B cell (primary cell): ENCODE measurements around the gene RBM39. TPM values are rescaled to one million over a fixed set of nuclear protein-coding genes. Genes with fewer than 3 reads are reported as not detected.

Experiments used
- ATAC-seq: fragments of 200-7000 bp; cut with Tn5 transposase; one replicate; pipeline ENCODE4 v1.10.0; 2021; ENCODE audit warnings: low read depth, mild to moderate bottlenecking, moderate number of reproducible peaks, moderate library complexity
- CTCF ChIA-PET: fragments of 350-600 bp; sonication (Branson Sonifier 250); formaldehyde crosslinking; loops from one replicate; lab custom pipeline; 2021; ENCODE audit warnings: antibody characterized with exemption, inconsistent platforms; lab: Charles Lee
- POLR2A ChIA-PET: fragments of 350-600 bp; sonication (Branson Sonifier 250); formaldehyde crosslinking; loops from one replicate; lab custom pipeline; 2021; ENCODE audit warnings: antibody characterized with exemption; lab: Charles Lee
- DNase-seq: peaks from one replicate; pipeline ENCODE4 v3.0.0; 2013
- H2AFZ ChIP-seq: 2 replicates; pipeline ENCODE4 v1.6.1; 2012; ENCODE audit warnings: mild to moderate bottlenecking, low read depth, low read length; ENCODE audit not compliant: insufficient read depth, poor library complexity, severe bottlenecking
- H3K27ac ChIP-seq, 2 donors: 1 replicate in 1 of 2; 2 replicates in 1 of 2; pipeline ENCODE4 v1.5.1; 2012 to 2013; ENCODE audit warnings: low read length in 2 of 2, mild to moderate bottlenecking in 2 of 2, moderate library complexity in 1 of 2
- H3K27me3 ChIP-seq, 4 experiments: fragments of 200-600 bp in 1 of 4; sonication (generic) in 1 of 4; replicated peaks in 1 of 4; 1 replicate in 2 of 4; 2 replicates in 2 of 4; pipeline versions ENCODE4 v1.6.1 to v1.7.0; 2013 to 2016; ENCODE audit warnings: low read length in 3 of 4, mild to moderate bottlenecking in 2 of 4, mixed read lengths in 1 of 4, moderate library complexity in 1 of 4; ENCODE audit not compliant: insufficient read depth in 4 of 4, control insufficient read depth in 3 of 4; ENCODE audit errors: control extremely low read depth in 1 of 4
- H3K36me3 ChIP-seq, 2 experiments: replicated peaks in 1 of 2; 1 replicate in 1 of 2; 2 replicates in 1 of 2; pipeline versions ENCODE4 v1.6.1 to v1.7.1; 2013; ENCODE audit warnings: low read length in 1 of 2; ENCODE audit not compliant: insufficient read depth in 2 of 2, control insufficient read depth in 1 of 2; ENCODE audit errors: control extremely low read depth in 1 of 2, extremely low read depth in 1 of 2
- H3K4me1 ChIP-seq, 2 donors: fragments of 200-600 bp in 1 of 2; sonication (generic) in 1 of 2; 1 replicate in 1 of 2; 2 replicates in 1 of 2; pipeline versions ENCODE4 v1.5.1 to v1.6.1; 2013 to 2017; ENCODE audit warnings: low read length in 2 of 2; ENCODE audit not compliant: control insufficient read depth in 2 of 2, insufficient read depth in 2 of 2
- H3K4me2 ChIP-seq: replicated peaks from 2 replicates; pipeline ENCODE3; 2012; ENCODE audit warnings: mild to moderate bottlenecking, low read depth, low read length; ENCODE audit not compliant: poor library complexity, severe bottlenecking
- H3K4me3 ChIP-seq, 5 experiments: fragments of 200-600 bp in 1 of 5; sonication (generic) in 1 of 5; 1 replicate in 3 of 5; 2 replicates in 2 of 5; pipeline versions ENCODE4 v1.5.1 to v1.7.0; 2011 to 2016; ENCODE audit warnings: low read length in 4 of 5, mild to moderate bottlenecking in 4 of 5, low read depth in 2 of 5, control low read depth in 1 of 5, moderate library complexity in 1 of 5; ENCODE audit not compliant: insufficient read depth in 1 of 5; ENCODE audit errors: control extremely low read depth in 1 of 5, extremely low read depth in 1 of 5
- H3K79me2 ChIP-seq: fragments of 200-600 bp; sonication (generic); one replicate; pipeline ENCODE4 v1.6.0; 2016; ENCODE audit warnings: low read length; ENCODE audit not compliant: control insufficient read depth, insufficient read depth
- H3K9ac ChIP-seq: fragments of 200-600 bp; sonication (generic); 2 replicates; pipeline ENCODE4 v1.6.1; 2017; ENCODE audit warnings: mild to moderate bottlenecking, low read length, moderate library complexity
- H3K9me3 ChIP-seq, 3 donors: one replicate each; pipeline versions ENCODE4 v1.6.1 to v1.7.1; 2013; ENCODE audit warnings: low read length in 2 of 3; ENCODE audit not compliant: control insufficient read depth in 2 of 3, insufficient read depth in 1 of 3; ENCODE audit errors: control extremely low read depth in 1 of 3
- H4K20me1 ChIP-seq: 2 replicates; pipeline ENCODE4 v1.6.0; 2012; ENCODE audit warnings: mild to moderate bottlenecking, low read length; ENCODE audit not compliant: insufficient read depth, control insufficient read depth, poor library complexity, severe bottlenecking
- H3K27ac Mint-ChIP-seq: one replicate; pipeline ENCODE4 v1.8.0; 2021; ENCODE audit warnings: mixed read lengths
- H3K27me3 Mint-ChIP-seq: one replicate; pipeline ENCODE4 v1.8.0; 2021; ENCODE audit warnings: mixed read lengths
- H3K4me1 Mint-ChIP-seq: one replicate; pipeline ENCODE4 v1.8.0; 2021; ENCODE audit warnings: mixed read lengths
- H3K4me3 Mint-ChIP-seq: one replicate; pipeline ENCODE4 v1.8.0; 2021; ENCODE audit warnings: mixed read lengths
- H3K9me3 Mint-ChIP-seq: one replicate; pipeline ENCODE4 v1.8.0; 2022; ENCODE audit warnings: mixed read lengths; ENCODE audit not compliant: insufficient read depth
- EZH2 ChIP-seq: IDR thresholded peaks from 2 replicates; pipeline ENCODE4 v1.6.1; 2012; ENCODE audit warnings: borderline replicate concordance, low read depth, mild to moderate bottlenecking, moderate library complexity, low read length; ENCODE audit not compliant: insufficient read depth, poor library complexity, severe bottlenecking
- WGBS: methylation state at CpG from one replicate; pipeline ENCODE4 v1.1.5; 2013; ENCODE audit warnings: missing lambda C conversion rate; ENCODE audit not compliant: insufficient coverage; 5-methylcytosine and 5-hydroxymethylcytosine counted together
- intact Hi-C: fragments of 100-400 bp; cut with micrococcal nuclease; formaldehyde crosslinking; loops from one replicate; pipeline ENCODE4 v1.10.0; 2022
- polyA plus RNA-seq: library from polyadenylated mRNA; depleted of rRNA; stranded (reverse); fragments of >200 nt; gene quantifications from 2 replicates; pipeline ENCODE4 v1.2.3, GENCODE V29; 2012
- total RNA-seq, 2 donors: library from RNA; stranded (reverse); fragments of 120-200 nt in 1 of 2; gene quantifications; 1 replicate in 1 of 2; 2 replicates in 1 of 2; pipeline versions ENCODE4 v1.2.3 to v1.2.4, GENCODE V29; 2013 to 2022
- TF ChIP-seq, protein P1 (sequence below): fragments of 200-600 bp; IDR thresholded peaks from one replicate; pipeline ENCODE4 v1.8.0; 2022; ENCODE audit warnings: antibody characterized with exemption, mild to moderate bottlenecking

Gene RBM39
- total and polyA plus RNA-seq, 2 donors (not counting 1 experiment from before 2014, with no cell fraction given): 217 to 689 TPM

DNA sequence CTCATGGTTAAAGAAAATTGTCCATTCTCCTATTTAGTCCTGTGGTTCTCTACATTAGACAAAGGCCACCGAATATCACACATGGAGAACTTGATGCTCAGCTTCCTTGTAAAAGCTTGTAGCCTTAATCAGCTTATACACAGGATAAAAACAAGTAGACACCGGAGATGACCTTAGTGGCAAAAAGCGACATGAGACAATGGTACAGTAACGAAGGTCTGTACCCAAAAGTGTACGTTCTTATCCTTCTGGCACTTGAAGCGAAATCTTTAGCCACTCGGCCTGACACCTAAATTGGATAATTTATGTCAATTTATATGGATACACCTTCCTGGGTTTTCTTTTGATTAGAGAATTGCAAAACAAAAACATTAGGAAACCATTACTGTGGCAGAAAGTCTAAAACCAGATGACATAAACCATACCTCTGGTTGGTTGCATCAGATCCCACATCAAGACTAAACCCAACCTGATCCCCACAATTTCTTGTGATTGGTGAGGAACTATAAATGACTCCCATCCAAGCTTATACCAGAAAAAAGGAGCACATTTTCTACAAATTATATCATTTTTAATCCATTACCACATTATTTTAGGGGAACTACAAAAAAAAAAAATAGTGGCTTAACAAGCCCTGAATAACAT is 6.1 kb downstream of the RBM39 start:
- intact Hi-C loops: no loop called here
- H3K4me3 Mint-ChIP-seq: no peak overlapping the region
- Histone ChIP-seq H3K27me3 (no peaks in the 10 kb centered on the region), H3K79me2 (peaks cover 100% of the 10 kb centered on the region), H3K4me1 (peaks cover 34 to 43% of the 10 kb centered on the region in 2 donors), H3K36me3 (peaks cover 2 to 93% of the 10 kb centered on the region in 2 experiments), H3K9me3 (no peaks in the 10 kb centered on the region), H2AFZ (no peak overlapping the region), H3K27ac (no peak overlapping the region), H3K4me3 (no peak overlapping the region), H3K4me2 (no peak overlapping the region), H4K20me1 (peaks cover 96% of the 10 kb centered on the region), H3K9ac (no peak overlapping the region)
- peaks cover 56% of the 10 kb centered on the region for H3K4me1 Mint-ChIP-seq
- no peaks in the 10 kb centered on the region for H3K9me3 Mint-ChIP-seq
- no peak overlapping the region for H3K27ac Mint-ChIP-seq
- H3K27me3 Mint-ChIP-seq: no peaks in the 10 kb centered on the region
- TF ChIP-seq EZH2: no peak
- TF ChIP-seq, protein P1, sequence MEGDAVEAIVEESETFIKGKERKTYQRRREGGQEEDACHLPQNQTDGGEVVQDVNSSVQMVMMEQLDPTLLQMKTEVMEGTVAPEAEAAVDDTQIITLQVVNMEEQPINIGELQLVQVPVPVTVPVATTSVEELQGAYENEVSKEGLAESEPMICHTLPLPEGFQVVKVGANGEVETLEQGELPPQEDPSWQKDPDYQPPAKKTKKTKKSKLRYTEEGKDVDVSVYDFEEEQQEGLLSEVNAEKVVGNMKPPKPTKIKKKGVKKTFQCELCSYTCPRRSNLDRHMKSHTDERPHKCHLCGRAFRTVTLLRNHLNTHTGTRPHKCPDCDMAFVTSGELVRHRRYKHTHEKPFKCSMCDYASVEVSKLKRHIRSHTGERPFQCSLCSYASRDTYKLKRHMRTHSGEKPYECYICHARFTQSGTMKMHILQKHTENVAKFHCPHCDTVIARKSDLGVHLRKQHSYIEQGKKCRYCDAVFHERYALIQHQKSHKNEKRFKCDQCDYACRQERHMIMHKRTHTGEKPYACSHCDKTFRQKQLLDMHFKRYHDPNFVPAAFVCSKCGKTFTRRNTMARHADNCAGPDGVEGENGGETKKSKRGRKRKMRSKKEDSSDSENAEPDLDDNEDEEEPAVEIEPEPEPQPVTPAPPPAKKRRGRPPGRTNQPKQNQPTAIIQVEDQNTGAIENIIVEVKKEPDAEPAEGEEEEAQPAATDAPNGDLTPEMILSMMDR: no peak
- ATAC-seq (no peak), DNase-seq (no peak)
- no CpG with 5 or more reads among the region's 7 CpGs for whole genome bisulfite sequencing
- POLR2A ChIA-PET: interaction anchor here (0.6 kb wide), 1 partner anchor 288 kb away, joined by 13 read pairs; no protein-coding TSS in a partner anchor
- CTCF ChIA-PET: no interaction called here

DNA sequence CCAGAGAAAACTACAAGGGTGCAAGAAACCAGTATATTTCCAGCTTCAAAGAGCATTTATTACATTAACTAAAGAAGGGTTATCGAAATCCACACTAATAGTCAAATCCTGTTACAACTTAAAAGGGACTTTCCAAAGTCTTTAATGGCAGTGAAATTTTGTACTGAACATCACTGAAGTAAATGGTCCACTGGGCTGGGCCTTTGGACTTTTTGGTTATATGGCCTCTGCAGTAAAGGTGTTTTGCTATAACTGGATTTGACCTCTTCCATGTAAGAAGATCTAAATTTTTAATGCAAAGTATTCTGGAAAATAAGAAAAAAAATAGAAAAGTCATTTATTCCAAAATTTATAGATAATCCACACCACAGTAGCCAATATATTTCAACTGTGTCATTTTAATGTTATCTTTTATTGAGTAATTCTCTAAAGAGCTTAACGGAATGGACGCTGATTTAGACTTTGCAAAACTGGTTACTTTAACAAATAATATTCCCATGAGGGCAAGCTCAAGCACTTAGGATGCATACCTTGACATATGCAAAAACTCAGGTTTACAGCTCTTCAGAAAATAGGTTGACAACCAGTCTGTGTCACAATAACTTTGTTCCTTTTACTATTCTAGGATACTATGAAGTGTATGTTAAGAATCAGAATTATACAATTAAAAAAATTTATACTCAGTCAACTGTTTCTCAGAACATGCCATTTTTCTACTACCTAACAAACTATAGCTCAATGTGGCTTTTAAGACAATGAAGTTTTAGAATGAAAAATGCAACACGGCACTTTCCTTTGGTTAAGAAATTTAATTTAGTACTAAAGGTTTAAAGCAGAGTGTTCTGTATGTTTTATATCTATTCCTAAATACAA is 7.0 kb downstream of the RBM39 start:
- Mint-ChIP-seq H3K4me1 (peaks cover 52% of the 10 kb centered on the region), H3K27ac (peak overlapping the region; percentile 10), H3K27me3 (no peaks in the 10 kb centered on the region), H3K4me3 (peak overlapping the region; percentile 23), H3K9me3 (no peaks in the 10 kb centered on the region)
- H3K4me3 ChIP-seq: no peak overlapping the region
- H3K27me3 ChIP-seq: no peaks in the 10 kb centered on the region
- no peak overlapping the region for H2AFZ ChIP-seq
- peaks cover 26 to 36% of the 10 kb centered on the region in 2 donors for H3K4me1 ChIP-seq
- no peak overlapping the region for H3K9ac ChIP-seq
- peaks cover 96% of the 10 kb centered on the region for H4K20me1 ChIP-seq
- CTCF ChIA-PET: interaction anchor here (0.9 kb wide), 1 partner anchor 9 kb away, joined by 5 read pairs; no protein-coding TSS in a partner anchor
- H3K4me2 ChIP-seq: no peak overlapping the region
- DNase-seq (peak; percentile 22), ATAC-seq (no peak)
- peaks cover 100% of the 10 kb centered on the region for H3K79me2 ChIP-seq
- H3K27ac ChIP-seq: peak overlapping the region in 1 of 2 donors; percentile 38
- POLR2A ChIA-PET: no interaction called here
- WGBS: no CpG with 5 or more reads among the region's 4 CpGs
- no peaks in the 10 kb centered on the region for H3K9me3 ChIP-seq
- TF ChIP-seq, protein P1: no peak
- TF ChIP-seq EZH2: no peak
- intact Hi-C loops: no loop called here
- peaks cover 2 to 94% of the 10 kb centered on the region in 2 experiments for H3K36me3 ChIP-seq
